Spleen (tissue), 11 donors: Measurements from ENCODE around the gene CDNF. TPM values are rescaled to one million over a fixed set of nuclear protein-coding genes. Genes with fewer than 3 reads are reported as not detected.
A peak's percentile ranks its signal among the peaks of the same experiment; 100 is the strongest.

Experiments used
- DNase-seq: peaks from one replicate; pipeline ENCODE4 v3.0.0-alpha.2; 2020
- H3K27ac ChIP-seq, 8 donors: fragments of 200-600 bp; sonication (generic) in 7 of 8; 1 replicate in 4 of 8; 2 replicates in 4 of 8; pipeline versions ENCODE4 v1.5.0 to v1.8.0; 2016 to 2021; ENCODE audit warnings: inconsistent platforms in 4 of 8, mild to moderate bottlenecking in 4 of 8, moderate library complexity in 1 of 8
- H3K27me3 ChIP-seq, 7 donors: fragments of 200-600 bp; sonication (generic) in 6 of 7; replicated peaks in 1 of 7; 1 replicate in 4 of 7; 2 replicates in 3 of 7; pipeline versions ENCODE4 v1.5.0 to v1.8.0; 2016 to 2021; ENCODE audit warnings: inconsistent platforms in 3 of 7, mild to moderate bottlenecking in 1 of 7
- H3K36me3 ChIP-seq, 6 donors: fragments of 200-600 bp; sonication (generic) in 5 of 6; 1 replicate in 4 of 6; 2 replicates in 2 of 6; pipeline versions ENCODE4 v1.5.0 to v1.8.0; 2016 to 2021; ENCODE audit warnings: inconsistent platforms in 2 of 6
- H3K4me1 ChIP-seq, 6 donors: fragments of 200-600 bp; sonication (generic) in 5 of 6; 1 replicate in 3 of 6; 2 replicates in 3 of 6; pipeline versions ENCODE4 v1.5.0 to v1.8.0; 2016 to 2021; ENCODE audit warnings: inconsistent platforms in 3 of 6
- H3K4me3 ChIP-seq, 8 donors: fragments of 200-600 bp; sonication (generic) in 7 of 8; 1 replicate in 4 of 8; 2 replicates in 4 of 8; pipeline versions ENCODE4 v1.5.0 to v1.8.0; 2016 to 2021; ENCODE audit warnings: inconsistent platforms in 4 of 8, mild to moderate bottlenecking in 4 of 8, moderate library complexity in 2 of 8
- H3K9me3 ChIP-seq, 8 donors: fragments of 200-600 bp; sonication (generic) in 7 of 8; 1 replicate in 4 of 8; 2 replicates in 4 of 8; pipeline versions ENCODE4 v1.5.0 to v1.8.0; 2016 to 2021; ENCODE audit warnings: inconsistent platforms in 4 of 8
- POLR2A ChIP-seq, 3 donors: fragments of 450-650 bp; IDR thresholded peaks; one replicate each; pipeline ENCODE4 v1.5.1; 2017; ENCODE audit warnings: antibody characterized with exemption in 3 of 3, mild to moderate bottlenecking in 1 of 3
- POLR2AphosphoS5 ChIP-seq, 3 donors: sonication (generic); formaldehyde crosslinking; IDR thresholded peaks; one replicate each; pipeline ENCODE4 v1.5.1; 2017; ENCODE audit warnings: antibody characterized with exemption in 3 of 3
- WGBS, 5 donors: extraction: QIAGEN DNeasy Blood & Tissue Kit in 3 of 5; methylation state at CpG; one replicate each; pipeline versions ENCODE4 v1.1.5 to v1.1.7; 2013 to 2018; 5-methylcytosine and 5-hydroxymethylcytosine counted together
- intact Hi-C: fragments of 100-400 bp; cut with DNase I; formaldehyde crosslinking; loops from one replicate; pipeline ENCODE4 v1.15.0; 2023; ENCODE audit warnings: low total_unique reads
- polyA plus RNA-seq, 3 donors: library from polyadenylated mRNA; stranded (reverse); fragments of 200-250 nt; gene quantifications; one replicate each; pipeline ENCODE4 v1.2.1, GENCODE V29; 2013
- total RNA-seq, 7 donors: library from RNA; depleted of rRNA in 3 of 7; stranded (reverse); fragments of >200 nt in 3 of 7; fragmentation: NEBNext Ultra II Directional in 4 of 7; extraction: Animal tissue kit (Norgen Biotek cat#: 25700) in 4 of 7; gene quantifications; one replicate each; pipeline versions ENCODE4 v1.1.0 to v1.2.1, GENCODE V29; 2016 to 2021
- TF ChIP-seq, protein P1 (sequence below), 11 experiments: fragments of 200-600 bp in 7 of 11; fragments of 450-650 bp in 4 of 11; sonication (generic) in 4 of 11; IDR thresholded peaks in 8 of 11; conservative IDR thresholded peaks in 3 of 11; 1 replicate in 7 of 11; 2 replicates in 4 of 11; pipeline versions ENCODE4 v1.4.0 to v1.8.0; 2016 to 2021; ENCODE audit warnings: antibody characterized with exemption in 11 of 11, inconsistent platforms in 4 of 11, mild to moderate bottlenecking in 1 of 11
- donor health status: healthy with polysubstance abuse.
- donor health status: DM: no; HTN: no; CAD: no; lungs with moderate emphysema.
- donor health status: DM: no; HTN: no; CAD: no.
- donor health status: Bipolar disorder and iron deficiency.
- donor health status: healthy.
- donor health status: DM: no; HTN: no; CAD: no.
- donor health status: DM: yes; HTN: yes; CAD: no.

Gene CDNF
- total and polyA plus RNA-seq, 10 donors: 0.67 to 2.5 (median 1.5) TPM; not detected in 1

DNA sequence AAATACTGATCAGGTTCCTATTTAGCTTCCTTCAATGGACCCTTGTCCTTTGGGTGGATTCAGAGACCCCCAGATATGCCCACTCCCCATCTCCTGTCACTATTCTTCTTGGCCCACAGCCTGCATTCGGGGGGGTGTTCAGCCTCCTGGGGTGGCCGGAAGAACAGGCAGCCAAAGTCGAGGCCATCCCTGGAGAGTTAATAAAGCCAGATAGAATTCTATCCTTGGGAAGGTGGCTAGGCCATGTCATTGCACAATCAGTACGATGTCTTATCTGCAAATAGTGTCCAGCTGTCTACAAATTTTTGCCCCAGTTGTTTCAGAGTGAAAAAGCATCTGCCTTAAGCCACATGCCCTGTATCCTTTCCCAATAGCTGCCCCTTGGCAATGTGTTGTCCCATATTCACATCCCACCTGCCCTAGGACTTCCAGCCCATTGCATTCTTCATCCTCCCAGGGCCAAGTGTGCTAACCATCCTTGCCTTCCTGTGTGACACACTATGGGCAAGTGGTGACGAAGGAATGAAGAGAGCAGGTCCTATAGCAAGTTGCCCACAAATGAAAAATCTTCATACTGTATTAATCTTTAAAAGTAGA is 53.3 kb downstream of the CDNF start:
- TF ChIP-seq POLR2A (IDR thresholded peaks at IDR 0.05) (no peak), POLR2AphosphoS5 (IDR thresholded peaks at IDR 0.05) (no peak)
- TF ChIP-seq, protein P1, sequence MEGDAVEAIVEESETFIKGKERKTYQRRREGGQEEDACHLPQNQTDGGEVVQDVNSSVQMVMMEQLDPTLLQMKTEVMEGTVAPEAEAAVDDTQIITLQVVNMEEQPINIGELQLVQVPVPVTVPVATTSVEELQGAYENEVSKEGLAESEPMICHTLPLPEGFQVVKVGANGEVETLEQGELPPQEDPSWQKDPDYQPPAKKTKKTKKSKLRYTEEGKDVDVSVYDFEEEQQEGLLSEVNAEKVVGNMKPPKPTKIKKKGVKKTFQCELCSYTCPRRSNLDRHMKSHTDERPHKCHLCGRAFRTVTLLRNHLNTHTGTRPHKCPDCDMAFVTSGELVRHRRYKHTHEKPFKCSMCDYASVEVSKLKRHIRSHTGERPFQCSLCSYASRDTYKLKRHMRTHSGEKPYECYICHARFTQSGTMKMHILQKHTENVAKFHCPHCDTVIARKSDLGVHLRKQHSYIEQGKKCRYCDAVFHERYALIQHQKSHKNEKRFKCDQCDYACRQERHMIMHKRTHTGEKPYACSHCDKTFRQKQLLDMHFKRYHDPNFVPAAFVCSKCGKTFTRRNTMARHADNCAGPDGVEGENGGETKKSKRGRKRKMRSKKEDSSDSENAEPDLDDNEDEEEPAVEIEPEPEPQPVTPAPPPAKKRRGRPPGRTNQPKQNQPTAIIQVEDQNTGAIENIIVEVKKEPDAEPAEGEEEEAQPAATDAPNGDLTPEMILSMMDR (IDR thresholded peaks at IDR 0.05 in 8 of 11, conservative IDR thresholded peaks at IDR 0.05 in 3 of 11): no peak
- peaks cover 0 to 16% (median 8%) of the 10 kb centered on the region in 6 donors for H3K4me1 ChIP-seq
- intact Hi-C loops: no loop called here
- no peaks in the 10 kb centered on the region for H3K27me3 ChIP-seq
- H3K4me3 ChIP-seq: no peak overlapping the region
- H3K36me3 ChIP-seq: no peaks in the 10 kb centered on the region
- no peak overlapping the region for H3K27ac ChIP-seq
- 76 to 95% (median 94%) methylated on average over 4 to 5 of the region's 5 CpGs for WGBS, 5 donors
- H3K9me3 ChIP-seq: peaks cover 0 to 12% (median 7%) of the 10 kb centered on the region in 8 donors
- no peak for DNase-seq

DNA sequence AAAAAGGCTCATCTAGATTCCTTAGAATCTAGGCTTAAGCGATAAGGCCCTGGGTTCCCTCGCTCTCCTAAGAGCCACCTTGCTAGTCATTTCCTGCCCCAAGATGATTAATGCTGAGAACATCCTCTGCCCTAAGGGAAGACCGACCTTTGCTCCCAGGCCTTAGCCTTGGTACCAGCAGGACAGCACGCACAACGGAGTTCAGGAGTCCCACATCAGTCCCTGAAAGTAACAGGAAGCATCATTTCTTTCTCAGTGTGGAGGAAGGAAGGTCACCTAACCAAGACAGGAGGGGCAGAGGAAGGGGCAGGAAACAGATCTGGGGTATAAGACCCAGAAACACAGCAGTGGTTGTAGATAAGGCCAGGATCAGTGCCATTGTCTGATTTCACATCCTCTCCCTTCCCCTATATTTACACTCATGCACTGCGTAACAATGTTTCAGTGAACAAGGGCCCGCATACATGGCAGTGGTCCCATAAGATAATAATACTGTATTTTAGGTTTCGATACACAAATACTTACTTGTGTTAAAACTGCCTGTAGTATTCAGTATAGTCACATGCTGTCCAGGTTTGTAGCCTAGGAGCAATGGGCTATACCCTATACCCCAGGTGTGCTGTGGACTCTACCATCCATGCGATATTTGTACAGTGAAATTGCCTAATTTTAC is 55.0 kb downstream of the CDNF start:
- peak overlapping the region in 4 of 8 donors; percentile 18 to 57 (median 38) for H3K27ac ChIP-seq
- H3K4me1 ChIP-seq: peaks cover 0 to 16% (median 8%) of the 10 kb centered on the region in 6 donors
- TF ChIP-seq, protein P1 (IDR thresholded peaks at IDR 0.05 in 8 of 11, conservative IDR thresholded peaks at IDR 0.05 in 3 of 11): no peak
- peak in 2 of 3 donors; percentile 65 to 94 for TF ChIP-seq POLR2AphosphoS5 (IDR thresholded peaks at IDR 0.05)
- H3K9me3 ChIP-seq: peaks cover 0 to 8% (median 7%) of the 10 kb centered on the region in 8 donors
- intact Hi-C loops: no loop called here
- H3K27me3 ChIP-seq: no peaks in the 10 kb centered on the region
- no peak for DNase-seq
- no peaks in the 10 kb centered on the region for H3K36me3 ChIP-seq
- WGBS, 5 donors: 32 to 48% (median 40%) methylated on average over 9 of the region's 9 CpGs
- no peak overlapping the region for H3K4me3 ChIP-seq

DNA sequence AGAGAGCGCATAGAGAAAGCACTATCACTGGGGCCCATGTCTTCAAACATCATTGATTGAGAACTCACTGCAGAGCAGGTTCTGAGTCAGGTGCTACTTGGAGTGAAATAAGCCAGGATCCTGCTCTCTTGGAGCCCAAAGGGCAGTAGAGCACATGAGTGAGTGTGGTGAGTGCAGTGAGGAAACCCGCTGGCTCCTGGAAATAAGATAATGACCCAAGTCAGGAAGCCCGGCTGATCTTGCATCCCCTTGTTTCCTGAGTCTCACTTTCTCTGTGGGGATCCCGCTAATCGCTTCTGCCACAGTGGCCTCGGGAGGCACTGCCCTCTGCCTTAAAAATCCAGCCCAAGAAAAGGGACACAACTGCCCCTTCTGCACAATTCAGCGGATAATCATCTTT is 56.1 kb downstream of the CDNF start:
- 33 to 48% (median 45%) methylated on average over 7 of the region's 7 CpGs for WGBS, 5 donors
- Histone ChIP-seq H3K4me3 (no peak overlapping the region), H3K36me3 (no peaks in the 10 kb centered on the region), H3K9me3 (peaks cover 0 to 8% (median 7%) of the 10 kb centered on the region in 8 donors), H3K27ac (peak overlapping the region in 4 of 8 donors; percentile 17 to 57 (median 38)), H3K27me3 (no peaks in the 10 kb centered on the region), H3K4me1 (peaks cover 0 to 16% (median 8%) of the 10 kb centered on the region in 6 donors)
- no peak for TF ChIP-seq POLR2A (IDR thresholded peaks at IDR 0.05)
- peak in 1 of 3 donors; percentile 41 for TF ChIP-seq POLR2AphosphoS5 (IDR thresholded peaks at IDR 0.05)
- TF ChIP-seq, protein P1 (IDR thresholded peaks at IDR 0.05 in 8 of 11, conservative IDR thresholded peaks at IDR 0.05 in 3 of 11): no peak
- DNase-seq: no peak
- intact Hi-C loops: no loop called here

DNA sequence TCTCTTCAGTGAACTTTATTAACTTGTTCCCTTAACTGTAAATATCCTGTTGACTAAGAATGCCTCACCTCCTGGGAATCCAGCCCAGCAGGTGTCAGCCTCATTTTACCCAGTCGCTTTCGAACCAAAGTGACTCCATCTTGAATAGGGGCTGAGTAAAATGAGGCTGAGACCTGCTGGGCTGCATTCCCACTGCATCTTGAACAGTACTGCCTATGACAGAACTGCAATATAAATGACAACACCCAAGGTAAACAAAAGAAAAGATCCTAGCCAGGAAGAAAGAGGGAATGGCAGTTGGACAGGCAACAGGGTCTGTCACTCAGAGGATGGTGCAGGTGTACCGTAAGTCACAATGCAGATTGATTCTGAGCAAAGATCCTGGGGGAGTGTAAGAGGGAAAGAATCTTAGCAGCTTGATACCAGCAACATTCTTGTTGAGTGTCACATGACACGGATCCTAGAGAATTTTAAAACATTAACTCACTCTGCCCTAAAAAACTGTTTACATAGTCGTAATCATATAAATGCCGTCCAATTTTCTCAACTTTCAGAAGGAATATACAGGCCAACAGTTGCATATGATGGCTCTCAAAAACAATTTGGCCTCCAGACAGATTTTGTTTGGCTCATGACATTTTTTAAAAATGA is 58.7 kb downstream of the CDNF start:
- H3K4me1 ChIP-seq: peaks cover 0 to 16% (median 8%) of the 10 kb centered on the region in 6 donors
- no peaks in the 10 kb centered on the region for H3K9me3 ChIP-seq
- no peak overlapping the region for H3K27ac ChIP-seq
- no peaks in the 10 kb centered on the region for H3K27me3 ChIP-seq
- no peaks in the 10 kb centered on the region for H3K36me3 ChIP-seq
- TF ChIP-seq, protein P1 (IDR thresholded peaks at IDR 0.05 in 8 of 11, conservative IDR thresholded peaks at IDR 0.05 in 3 of 11): no peak
- TF ChIP-seq POLR2A (IDR thresholded peaks at IDR 0.05) (no peak), POLR2AphosphoS5 (IDR thresholded peaks at IDR 0.05) (no peak)
- H3K4me3 ChIP-seq: no peak overlapping the region
- no peak for DNase-seq
- 77 to 93% (median 86%) methylated on average over 6 of the region's 6 CpGs for WGBS, 5 donors
- intact Hi-C loops: no loop called here
